Measurements from ENCODE around the gene NPBWR2. TPM values are rescaled to one million over a fixed set of nuclear protein-coding genes. Genes with fewer than 3 reads are reported as not detected.

The NPBWR2 gene
- total and polyA plus RNA-seq, 9 of the 15 experiments (the other 6 are each of a cell fraction or from before 2014, with no cell fraction given): not detected

DNA sequence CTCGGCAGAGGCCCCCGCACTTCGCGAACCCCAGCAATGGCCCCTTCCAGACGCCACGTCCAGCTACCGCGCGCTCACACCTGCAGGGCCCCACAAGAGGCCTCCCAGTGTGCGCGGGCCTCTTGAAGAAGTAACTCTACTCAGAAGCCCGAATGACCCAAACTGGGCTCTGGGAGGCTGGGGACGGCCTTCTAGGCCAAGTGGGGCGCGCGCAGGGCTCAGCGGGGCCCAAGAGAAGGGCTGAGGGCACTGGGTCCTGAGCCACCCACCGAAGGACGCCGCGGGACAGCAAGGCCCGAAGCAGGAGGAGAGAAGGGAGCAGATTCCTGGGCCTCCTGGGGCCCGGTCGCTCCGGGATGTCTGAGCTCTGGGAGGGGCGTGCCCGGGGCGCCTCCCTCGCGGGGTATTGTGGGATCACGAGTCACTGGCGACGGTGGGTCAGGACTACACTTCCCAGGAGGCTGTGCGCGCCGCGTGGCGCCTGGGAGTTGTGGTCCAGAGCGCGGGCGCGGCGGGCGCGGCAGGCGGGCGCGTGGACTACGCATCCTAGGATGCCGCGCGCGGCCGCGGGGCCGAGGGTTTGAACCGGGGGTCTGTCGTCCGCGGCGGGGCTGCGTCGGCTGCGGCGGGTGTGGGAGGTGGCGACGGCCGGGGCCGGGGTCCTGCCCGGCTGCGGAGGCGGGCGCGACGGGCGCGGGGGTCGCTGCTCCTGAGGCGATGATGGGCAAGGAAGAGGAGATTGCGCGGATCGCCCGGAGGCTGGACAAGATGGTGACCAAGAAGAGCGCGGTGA is 44.6 kb downstream of the NPBWR2 start, which contains the start of gene TCEA2 (continued):
- TF ChIP-seq MAFG (tag; conservative IDR thresholded peaks at IDR 0.05) (no peak), BHLHE40 (IDR thresholded peaks at IDR 0.05; ENCODE audit: low read length) (peak; percentile 56; the same call in 1 of the 2 replicates), ZBTB17 (CRISPR knock-in tag; IDR thresholded peaks at IDR 0.05) (peak; percentile 81), RBM34 (IDR thresholded peaks at IDR 0.05; ENCODE audit: borderline replicate concordance, insufficient read depth, low read length) (no peak), RB1 (IDR thresholded peaks at IDR 0.05; ENCODE audit: low read depth) (peak; percentile 87), HDAC2 (IDR thresholded peaks at IDR 0.05) (0 out of 2 replicates have a peak, but pooled peaks have one; percentile 34), TAF1 (IDR thresholded peaks at IDR 0.05; ENCODE audit: control insufficient read depth, extremely low read depth, insufficient read depth, low read length, severe bottlenecking) (peak; percentile 69), ELF2 (CRISPR knock-in tag; IDR thresholded peaks at IDR 0.05) (no peak), SNIP1 (IDR thresholded peaks at IDR 0.05; ENCODE audit: low read depth) (no peak), ZNF212 (CRISPR knock-in tag; IDR thresholded peaks at IDR 0.05) (peak; percentile 45; the same call in 1 of the 2 replicates), TFE3 (CRISPR knock-in tag; IDR thresholded peaks at IDR 0.05) (peak; percentile 80), SRF (CRISPR knock-in tag; IDR thresholded peaks at IDR 0.05) (0 out of 4 replicates have a peak, but pooled peaks of 1 of the 2 experiments have one; percentile 57), ZNF644 (tag; IDR thresholded peaks at IDR 0.05; ENCODE audit: low read depth) (peak; percentile 99), HDAC8 (tag; IDR thresholded peaks at IDR 0.05) (peak; percentile 55; the same call in 1 of the 2 replicates), CUX1 (CRISPR knock-in tag; IDR thresholded peaks at IDR 0.05) (0 out of 2 replicates have a peak, but pooled peaks have one; percentile 31), MAZ (CRISPR knock-in tag; conservative IDR thresholded peaks at IDR 0.05 in 1 of 2, IDR thresholded peaks at IDR 0.05 in 1 of 2) (peak; percentile 81 to 92)
- TF ChIP-seq, protein P1, sequence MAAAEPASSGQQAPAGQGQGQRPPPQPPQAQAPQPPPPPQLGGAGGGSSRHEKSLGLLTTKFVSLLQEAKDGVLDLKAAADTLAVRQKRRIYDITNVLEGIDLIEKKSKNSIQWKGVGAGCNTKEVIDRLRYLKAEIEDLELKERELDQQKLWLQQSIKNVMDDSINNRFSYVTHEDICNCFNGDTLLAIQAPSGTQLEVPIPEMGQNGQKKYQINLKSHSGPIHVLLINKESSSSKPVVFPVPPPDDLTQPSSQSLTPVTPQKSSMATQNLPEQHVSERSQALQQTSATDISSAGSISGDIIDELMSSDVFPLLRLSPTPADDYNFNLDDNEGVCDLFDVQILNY (CRISPR knock-in tag; IDR thresholded peaks at IDR 0.05): peak; percentile 86; the same call in 1 of the 2 replicates
- TF ChIP-seq, protein P2, sequence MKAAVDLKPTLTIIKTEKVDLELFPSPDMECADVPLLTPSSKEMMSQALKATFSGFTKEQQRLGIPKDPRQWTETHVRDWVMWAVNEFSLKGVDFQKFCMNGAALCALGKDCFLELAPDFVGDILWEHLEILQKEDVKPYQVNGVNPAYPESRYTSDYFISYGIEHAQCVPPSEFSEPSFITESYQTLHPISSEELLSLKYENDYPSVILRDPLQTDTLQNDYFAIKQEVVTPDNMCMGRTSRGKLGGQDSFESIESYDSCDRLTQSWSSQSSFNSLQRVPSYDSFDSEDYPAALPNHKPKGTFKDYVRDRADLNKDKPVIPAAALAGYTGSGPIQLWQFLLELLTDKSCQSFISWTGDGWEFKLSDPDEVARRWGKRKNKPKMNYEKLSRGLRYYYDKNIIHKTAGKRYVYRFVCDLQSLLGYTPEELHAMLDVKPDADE (conservative IDR thresholded peaks at IDR 0.05; ENCODE audit: control insufficient read depth, low read depth, low read length): peak; percentile 100
